GM19023 (cell line): ENCODE results near the gene PTPRT.

Experiments
- ATAC-seq: cut with Tn5 transposase; IDR thresholded peaks from one replicate; pipeline ENCODE4 v1.9.1; 2021; ENCODE audit warnings: mild to moderate bottlenecking, moderate library complexity; ENCODE audit not compliant: unreplicated experiment

Gene PTPRT

DNA sequence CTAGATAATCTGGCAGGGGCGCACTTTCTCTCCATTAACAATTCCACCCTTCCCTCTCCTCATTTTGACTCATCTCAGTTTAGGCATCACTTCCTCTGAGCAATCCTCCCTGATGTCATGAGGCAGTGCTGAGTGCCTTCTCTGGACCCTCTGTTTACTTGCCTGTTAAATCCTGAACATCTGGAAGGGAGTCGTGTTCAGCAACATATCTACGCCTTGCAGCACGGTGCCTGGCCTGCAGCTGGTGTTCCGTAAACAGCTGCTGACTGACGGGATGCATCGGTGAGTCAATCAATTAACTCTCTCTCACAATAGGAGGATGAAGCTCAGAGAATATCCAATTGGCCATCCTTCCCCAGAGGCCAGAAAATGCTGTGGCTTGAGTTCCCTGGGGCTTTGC lies 613.5 kb downstream of the PTPRT start:
- no peak for ATAC-seq

DNA sequence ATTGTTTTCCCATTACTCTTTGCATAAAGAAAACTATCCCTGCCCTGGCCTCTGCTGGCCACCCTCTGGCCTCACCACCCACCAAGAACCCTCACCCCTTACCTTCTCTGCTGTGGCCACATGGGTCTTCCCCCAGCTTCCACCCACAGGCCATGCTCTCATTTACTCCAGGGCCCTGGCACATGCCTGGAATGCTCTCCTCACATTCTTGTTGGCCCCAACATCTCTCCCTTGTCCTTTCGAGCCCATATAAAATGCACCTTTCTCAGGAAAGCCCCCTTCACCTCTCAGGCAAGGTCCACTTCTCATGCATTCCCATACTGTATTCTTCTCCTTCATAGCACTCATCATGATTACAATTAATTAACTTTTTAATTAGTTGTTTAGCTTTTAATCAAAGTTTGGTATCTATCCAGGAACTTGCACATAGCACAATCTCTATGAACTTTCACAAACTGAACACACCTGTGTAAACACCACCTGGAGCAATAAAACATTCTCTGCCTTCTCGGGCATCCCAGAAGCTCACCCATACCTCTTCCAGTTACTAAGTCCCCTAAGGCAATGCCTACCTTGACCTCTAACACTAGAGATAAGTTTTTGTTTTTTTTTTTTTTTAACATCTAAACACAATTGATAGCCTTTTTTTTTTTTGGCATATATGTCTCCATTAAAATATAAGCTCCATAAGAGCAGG lies 617.2 kb downstream of the PTPRT start:
- ATAC-seq: no peak

DNA sequence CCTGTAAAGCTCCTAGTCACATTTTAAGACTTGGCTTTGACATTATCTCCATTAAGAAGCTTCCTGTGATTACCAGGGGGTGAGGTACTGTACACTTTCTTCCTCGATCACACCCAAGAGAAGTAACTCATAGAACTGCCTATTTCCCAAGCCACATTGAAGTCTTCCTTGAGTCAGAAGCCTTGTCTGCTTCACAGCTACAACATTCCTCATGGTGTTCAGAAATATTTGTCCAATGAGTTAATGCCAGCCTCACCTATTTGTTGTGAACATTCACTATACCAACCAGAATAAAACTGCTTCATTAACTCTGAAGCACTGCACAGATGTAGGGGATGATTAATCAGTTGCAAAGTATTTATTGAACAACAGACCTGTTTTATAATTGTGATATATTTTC lies 622.3 kb downstream of the PTPRT start:
- no peak for ATAC-seq

DNA sequence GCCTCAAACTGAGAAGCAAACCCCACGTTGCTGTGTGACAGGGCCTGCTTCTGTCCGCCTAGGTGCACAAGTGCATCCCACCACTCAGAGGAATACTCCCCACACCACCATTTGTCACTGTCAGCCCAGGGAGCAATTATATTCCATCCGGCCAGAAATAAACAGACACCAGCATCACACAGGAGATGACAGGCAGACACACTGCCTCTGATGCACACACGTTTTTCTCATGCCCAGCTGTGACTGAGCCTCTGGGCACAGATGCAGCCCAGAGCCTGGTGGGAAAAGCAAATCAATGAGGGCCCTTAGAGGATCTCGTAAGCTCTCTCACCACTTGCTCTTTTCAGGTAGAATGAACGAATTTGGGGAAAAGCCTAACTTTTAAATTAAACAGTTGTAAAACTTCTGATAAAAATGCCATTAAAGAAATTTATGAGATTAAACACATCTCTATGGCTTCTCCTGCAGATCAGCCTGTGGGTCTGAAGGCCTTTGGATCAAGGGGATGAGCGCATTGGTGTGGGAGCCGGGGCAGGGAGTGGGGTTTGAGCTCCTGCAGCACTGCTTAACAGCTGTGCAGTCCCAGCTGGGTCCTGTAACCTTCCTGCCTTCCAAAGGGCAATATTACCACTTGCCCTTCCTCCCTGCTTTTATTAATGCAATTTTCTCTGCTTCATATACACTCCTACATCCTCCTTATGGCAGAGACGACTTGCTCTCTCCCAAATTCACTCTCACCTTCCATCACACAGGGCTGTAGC lies 624.3 kb downstream of the PTPRT start:
- no peak for ATAC-seq

DNA sequence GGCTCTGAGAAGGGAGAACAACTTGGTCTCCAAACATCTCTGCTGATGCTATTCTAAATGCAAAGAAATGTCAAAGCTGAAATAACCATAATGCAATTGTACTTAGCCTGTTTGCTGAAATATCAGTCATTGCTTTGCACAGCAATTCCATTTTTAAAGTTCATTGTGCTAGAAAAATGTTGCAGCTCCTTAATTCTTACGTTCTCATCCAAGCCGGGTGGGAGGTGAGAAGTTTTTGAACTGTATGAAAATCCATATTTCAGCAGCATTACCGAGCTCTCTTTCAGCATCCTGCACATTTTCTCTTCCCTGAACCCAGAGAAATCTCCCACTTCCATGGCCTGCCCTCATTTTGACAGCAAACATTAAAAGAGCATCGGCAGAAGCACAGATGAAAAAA lies 630.0 kb downstream of the PTPRT start:
- no peak for ATAC-seq

DNA sequence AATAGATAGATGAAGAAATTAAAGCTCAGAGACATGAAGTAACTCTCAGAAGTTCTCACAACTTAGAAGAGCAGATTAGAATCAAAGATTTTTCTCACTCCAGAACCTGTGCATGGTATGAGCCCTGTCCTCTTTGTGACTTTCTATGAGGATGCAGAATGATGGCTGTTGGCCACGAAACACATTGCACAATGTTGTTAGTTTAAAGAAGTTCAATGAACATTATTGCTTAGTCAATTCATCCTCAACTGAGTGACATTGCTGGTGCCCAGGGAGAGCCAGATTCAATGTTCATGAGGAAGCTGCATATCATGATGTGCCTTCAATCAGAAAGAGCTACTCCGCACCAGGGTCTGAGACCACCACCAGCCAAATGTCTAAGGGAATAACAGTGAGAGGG lies 633.1 kb downstream of the PTPRT start:
- ATAC-seq: no peak

DNA sequence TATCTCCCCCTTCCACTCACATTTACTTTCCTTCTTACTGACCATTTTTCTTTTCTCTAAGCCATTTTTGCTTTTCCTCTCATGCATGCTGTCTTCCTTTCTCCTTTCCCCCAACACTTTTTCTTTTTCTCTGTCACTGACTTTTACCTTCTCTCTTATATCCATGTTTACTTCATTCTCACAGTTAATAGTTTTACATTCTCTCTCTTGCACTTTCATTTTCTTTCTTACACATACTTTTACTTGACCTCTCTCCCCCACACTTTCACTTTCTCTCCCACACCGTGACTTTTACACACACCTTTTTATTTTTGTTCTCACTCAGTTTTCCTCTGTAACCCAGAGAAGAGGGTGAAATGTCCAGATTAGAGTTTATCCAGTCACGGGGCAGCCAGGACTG lies 636.3 kb downstream of the PTPRT start:
- ATAC-seq: no peak

DNA sequence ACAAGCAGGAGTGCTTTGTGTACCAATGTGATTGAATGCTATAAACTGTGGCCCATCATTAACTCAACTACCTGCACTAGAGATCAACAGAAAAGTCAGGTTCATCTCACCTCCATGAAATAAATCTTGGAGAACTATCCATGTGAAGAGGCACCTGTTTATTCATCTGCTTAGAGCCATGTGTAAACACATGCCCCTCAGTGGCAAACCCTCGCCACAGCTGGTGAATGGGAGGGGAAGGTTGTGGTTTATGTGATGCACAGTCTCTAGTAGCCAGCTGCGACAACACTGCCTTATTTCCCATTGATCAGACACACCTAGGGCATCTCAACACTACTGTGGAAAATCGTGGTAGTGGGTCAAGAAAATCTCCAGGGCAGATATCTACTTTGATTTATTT lies 640.2 kb downstream of the PTPRT start:
- ATAC-seq: no peak

DNA sequence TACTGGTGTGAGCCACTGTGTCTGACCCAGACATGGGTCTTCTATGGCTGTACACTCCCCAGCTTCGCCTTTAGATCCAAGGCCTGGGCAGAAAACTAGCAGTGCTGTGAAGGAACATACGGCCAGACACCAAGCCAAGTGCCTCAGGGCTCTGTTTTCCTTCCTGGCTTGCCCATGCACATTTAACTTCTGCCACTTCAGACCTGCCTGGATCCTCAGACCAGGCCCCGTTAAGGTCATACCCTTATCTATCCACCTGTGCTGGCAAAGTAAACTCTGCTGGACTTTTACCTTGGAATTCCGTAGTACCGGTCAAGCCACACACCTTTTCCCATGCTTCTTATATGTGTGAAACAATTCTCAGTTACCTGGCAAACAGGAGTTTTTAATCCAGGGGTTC lies 644.8 kb downstream of the PTPRT start:
- no peak for ATAC-seq

DNA sequence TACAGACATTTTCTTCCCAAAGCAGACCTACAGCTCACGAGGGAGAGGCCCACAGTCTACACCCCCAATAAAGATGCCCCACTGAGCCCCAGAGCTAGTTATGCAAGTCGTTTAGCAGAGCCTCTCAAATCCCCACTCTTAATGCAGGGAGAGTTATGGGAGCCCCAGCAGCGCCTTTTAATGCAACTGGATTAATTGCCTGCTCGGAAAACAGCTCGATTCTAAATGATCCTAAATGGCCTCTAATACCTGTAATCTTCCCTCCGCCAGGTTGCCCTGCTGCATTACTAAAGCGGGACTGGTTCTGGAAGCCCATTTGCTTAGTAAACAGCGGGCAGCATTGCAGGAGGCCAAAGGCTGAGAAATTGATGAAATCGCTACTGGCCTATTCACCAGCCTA lies 656.9 kb downstream of the PTPRT start:
- ATAC-seq: no peak

DNA sequence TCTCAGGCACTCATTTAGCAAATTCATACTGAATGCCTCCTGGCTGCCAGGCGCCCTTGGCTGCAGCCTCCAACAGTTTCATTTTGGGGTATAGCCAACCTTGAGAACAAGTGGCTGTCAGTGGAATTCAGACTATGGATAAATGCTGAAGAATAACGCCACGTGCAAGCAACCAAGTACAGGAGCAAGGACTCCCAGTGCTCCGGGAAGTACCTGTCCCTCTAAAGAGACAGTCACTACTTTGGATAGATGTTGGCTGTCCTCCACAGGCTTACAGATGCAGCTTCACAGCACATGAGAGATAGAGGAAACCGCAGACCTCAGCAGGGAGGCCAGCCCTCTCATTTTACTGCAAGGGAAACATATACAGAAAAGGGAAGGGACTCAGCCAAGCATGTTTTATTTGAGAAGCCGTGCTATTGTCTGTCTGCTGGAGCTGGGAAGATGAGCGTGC lies 658.2 kb downstream of the PTPRT start:
- no peak for ATAC-seq

DNA sequence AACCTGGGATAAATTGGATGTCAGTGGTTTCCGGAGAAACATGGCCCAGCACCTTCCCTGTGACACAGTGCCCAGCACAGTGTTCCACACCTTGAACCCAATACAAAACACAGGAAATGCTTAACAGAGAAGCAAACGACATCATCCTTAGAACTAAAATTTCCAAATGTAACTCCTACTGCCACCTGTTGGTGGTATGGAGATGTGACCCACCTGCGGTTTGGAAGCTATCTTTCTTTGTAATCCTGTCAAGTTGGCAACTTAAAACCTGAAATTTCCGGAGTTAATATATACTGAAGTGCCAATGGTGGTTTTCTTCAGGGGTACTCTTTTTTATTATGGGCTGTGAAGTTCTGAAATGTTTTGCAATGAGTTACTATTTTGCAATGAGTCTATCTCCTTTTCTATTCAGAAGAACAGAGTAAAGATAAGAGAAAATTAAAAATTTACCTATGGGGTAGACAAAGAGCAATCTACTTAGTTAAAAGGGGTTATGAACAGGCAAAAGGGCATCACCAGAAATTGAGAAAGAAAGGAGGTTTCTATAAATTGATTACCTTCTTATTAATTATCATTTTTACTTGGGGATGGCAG lies 658.8 kb downstream of the PTPRT start:
- no peak for ATAC-seq

DNA sequence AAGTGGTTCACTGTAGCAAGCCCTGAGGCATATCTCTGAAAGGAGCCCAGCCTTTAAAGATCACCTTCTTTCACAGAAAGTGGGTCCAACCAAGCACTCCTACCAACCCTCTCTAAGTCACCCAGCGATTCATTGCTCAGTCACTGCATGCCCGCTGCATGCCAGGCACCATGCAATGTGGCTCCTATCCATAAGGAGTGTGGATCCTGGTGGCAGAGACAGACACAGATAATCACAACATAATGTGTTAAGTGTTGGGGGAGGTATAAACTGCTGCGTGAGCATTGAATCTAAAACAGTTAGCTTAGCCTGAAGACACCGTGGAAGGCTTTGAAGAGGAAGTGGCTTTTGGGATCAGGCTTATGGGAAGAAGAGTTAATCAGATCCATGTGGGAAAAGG lies 659.5 kb downstream of the PTPRT start:
- no peak for ATAC-seq

DNA sequence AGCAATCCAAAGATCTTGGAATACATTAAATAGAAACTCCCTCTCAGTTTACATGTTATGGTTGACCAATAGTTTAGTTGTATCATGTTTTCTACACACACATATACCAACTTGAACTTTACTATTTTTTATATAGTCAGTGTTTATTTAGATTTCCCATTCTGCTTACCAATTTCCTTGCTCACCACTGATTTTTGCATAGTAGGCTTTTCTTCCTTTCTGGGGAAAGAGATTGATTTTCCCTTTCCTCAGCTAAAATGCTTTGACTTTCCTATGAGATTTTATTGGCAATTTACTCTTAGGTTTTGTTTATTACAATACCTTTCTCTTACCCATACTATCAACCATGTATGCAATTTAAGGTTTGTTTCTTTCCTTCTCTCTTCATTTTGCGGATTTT lies 665.6 kb downstream of the PTPRT start:
- ATAC-seq: no peak

DNA sequence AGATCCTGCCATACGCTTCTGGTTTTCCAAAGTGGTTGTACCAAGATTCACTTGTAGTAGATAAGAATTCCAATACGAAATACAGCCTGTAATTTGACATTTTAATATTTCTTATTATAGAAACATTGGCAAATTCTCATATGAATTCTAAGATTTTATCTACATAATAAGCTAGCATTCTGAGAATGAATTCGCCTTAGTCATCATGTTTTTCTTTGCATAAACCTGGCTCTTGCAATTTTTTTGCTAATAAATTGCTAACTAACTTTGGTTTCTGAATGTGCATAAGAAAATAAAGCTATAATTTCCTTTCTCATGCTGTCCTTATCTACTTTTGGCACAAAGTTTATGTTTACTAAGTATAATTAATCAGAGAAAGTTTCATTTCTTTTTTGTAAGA lies 673.0 kb downstream of the PTPRT start:
- ATAC-seq: no peak

DNA sequence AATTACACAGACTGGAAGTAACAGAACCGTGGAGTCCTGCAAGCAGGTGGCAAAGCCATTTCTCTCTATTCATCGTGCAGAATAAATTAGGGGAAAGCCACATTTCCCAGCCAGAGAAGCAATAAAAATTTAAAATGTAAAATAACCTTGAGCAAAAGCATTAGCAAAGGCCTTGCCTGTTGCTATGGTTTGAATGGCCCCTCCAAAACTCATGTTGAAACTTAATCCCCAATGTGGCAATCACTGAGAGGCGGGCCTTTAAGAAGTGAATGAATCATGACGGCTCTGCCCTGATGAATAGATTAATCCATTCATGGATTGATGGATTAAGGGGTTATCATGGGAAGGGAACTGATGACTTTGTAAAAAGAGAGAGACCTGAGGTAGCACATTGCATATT lies 679.0 kb downstream of the PTPRT start:
- no peak for ATAC-seq

DNA sequence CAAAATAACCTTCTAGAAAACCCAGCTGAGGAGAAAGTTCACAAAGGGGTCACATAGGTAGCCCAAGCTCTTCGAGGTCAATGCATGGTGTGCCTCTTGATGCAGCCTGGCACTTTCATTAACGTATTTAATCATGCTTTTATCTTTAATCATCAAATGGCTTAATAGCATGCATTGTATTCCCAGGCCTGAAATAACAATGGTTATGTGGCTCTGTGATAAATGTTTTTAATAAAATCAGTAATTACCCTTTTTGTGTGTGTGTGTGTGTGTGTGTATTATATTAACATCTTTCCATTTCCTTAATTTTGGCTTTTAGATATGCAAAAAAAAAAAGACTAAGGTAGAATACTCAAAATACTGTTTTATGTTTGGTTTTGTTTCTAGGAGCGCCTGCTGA lies 681.8 kb downstream of the PTPRT start:
- ATAC-seq: no peak

DNA sequence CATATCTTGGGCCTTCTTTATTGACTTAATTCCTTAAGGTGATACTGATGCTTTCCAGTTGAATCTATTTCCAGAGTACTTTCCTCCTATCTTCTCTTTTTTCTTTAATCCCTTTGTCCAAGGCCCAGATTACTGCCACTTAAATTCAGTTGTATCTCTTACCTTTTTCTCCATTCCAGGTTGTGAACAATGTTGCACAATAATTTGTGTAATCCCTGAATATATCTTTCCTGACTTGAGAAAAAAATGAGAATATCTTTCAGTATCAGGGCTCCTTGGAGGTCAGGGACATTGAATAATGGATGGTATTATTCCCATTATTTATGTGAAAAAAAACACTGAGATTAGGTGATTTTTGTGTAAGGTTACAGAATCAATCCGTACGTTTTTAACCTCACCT lies 683.3 kb downstream of the PTPRT start:
- no peak for ATAC-seq

DNA sequence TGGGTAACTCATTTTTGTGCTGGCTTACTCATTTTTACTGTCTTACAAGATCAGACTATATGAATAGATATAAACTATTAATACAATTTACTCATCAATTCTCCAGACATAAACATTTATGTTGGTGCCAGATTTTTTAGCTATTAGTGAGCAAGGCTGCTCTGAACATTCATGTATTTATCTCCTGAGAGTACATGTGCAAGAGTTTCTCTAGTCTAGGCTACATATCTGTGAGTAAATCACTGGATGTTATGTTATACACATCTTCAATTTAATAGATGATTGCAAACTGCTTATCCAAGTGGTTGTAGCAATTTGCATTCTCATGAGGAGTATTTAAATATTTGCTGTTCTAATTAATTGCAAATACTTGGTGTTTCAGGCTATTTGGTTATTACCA lies 687.1 kb downstream of the PTPRT start:
- ATAC-seq: no peak

DNA sequence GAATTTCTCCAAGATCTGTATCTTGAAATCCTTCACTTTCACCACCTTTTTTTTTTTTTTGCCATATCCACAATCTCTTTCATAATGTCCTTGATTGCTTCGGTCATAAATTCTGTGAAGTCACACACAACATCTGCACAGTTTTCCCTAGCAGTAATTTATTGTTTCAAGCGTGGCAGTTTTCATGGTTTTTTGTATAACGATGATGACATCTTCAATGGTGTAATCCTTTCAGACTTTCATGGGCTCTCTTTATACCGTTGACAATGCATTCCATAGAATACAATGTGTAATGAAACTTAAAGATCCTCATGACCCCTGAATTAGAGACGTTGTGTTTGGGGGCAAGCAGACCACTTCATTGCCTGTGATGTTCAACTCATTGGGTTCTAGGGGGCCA lies 693.1 kb downstream of the PTPRT start:
- ATAC-seq: no peak

DNA sequence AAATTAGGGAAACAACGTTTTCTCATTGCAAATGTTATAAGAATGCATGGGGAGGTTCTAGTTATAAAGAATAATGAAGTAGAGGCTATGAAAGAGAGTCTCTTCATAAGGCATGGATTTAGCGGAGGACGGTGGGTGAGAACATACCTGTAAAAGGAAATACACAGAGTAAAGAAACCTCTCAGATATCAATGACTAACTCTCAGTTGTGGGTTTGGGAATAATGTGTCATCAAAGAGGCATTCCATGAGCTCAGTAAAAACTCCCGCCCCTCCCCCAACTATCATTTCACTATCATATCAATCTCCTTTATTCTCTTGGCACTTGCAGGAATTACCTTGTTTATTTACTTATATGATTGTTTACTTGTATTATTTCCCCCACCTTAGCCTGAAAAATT lies 695.4 kb downstream of the PTPRT start:
- ATAC-seq: no peak

DNA sequence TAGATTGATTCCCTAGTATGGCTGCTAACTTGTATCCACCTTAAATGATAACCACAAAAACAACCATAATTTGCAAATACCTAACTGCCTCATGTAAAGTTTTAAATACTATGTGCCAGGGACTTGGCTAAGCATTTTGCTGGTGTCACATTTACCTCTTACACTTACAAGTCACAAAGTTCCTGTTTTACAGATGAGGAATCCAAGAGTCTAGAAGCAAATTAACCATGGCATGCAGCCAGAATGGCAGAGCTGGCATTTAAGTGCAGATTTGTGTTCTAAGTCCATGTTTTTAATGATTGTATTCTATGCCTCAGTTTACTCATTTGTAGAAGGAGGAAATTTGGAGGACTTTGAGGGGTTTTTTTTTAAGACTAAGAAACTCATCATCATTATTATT lies 696.7 kb downstream of the PTPRT start:
- ATAC-seq: no peak
